Activated CD4-positive, alpha-beta T cell treated with anti-CD3 and anti-CD28 coated beads for 4 hours (primary cell): ENCODE measurements around the gene TRIM68.

ENCODE experiments used
- DNase-seq, 2 donors: peaks; one replicate each; pipeline ENCODE4 v3.0.0-alpha.2; 2020

Gene TRIM68

GRCh38 chr11:4607781-4608666 is at the start of gene TRIM68:
Gene TRIM68, minus strand, starts transcription at chr11:4608231. Its CDS starts 2,727 bp downstream, at chr11:4605504.
- DNase-seq, result peak; percentile 93 to 94

GRCh38 chr11:4654635-4655369 is 46.8 kb upstream of the TRIM68 start:
- DNase-seq, result no peak

- no peak for DNase-seq
Observed at GRCh38 chr11:4647766-4648165, 39.7 kb upstream of the TRIM68 start.

- DNase-seq, result no peak
Observed at GRCh38 chr11:4645974-4646373, 37.9 kb upstream of the TRIM68 start.

GRCh38 chr11:4644233-4644632 is 36.2 kb upstream of the TRIM68 start:
- DNase-seq, result no peak

GRCh38 chr11:4643682-4644081 is 35.7 kb upstream of the TRIM68 start, which contains the start of gene OR51E1:
Gene OR51E1, plus strand, starts transcription at chr11:4643982. Its CDS starts 8,545 bp downstream, at chr11:4652527.
- DNase-seq, result no peak

GRCh38 chr11:4643076-4643475 is 35.0 kb upstream of the TRIM68 start:
- no peak for DNase-seq

GRCh38 chr11:4642043-4642442 is 34.0 kb upstream of the TRIM68 start:
- DNase-seq, result no peak

- DNase-seq, result no peak
Observed at GRCh38 chr11:4641501-4641900, 33.5 kb upstream of the TRIM68 start.

GRCh38 chr11:4639931-4640330 is 31.9 kb upstream of the TRIM68 start:
- no peak for DNase-seq

- DNase-seq, result no peak
Observed at GRCh38 chr11:4637662-4638047, 29.6 kb upstream of the TRIM68 start.

GRCh38 chr11:4636962-4637661 is 29.1 kb upstream of the TRIM68 start, which contains the start of gene OR51D1:
Gene OR51D1, plus strand, starts transcription at chr11:4637477. Its CDS starts 2,314 bp downstream, at chr11:4639791.
- peak; percentile 48 to 67 for DNase-seq

GRCh38 chr11:4636136-4636535 is 28.1 kb upstream of the TRIM68 start:
- DNase-seq, result no peak

- peak; percentile 14 to 29 for DNase-seq
Observed at GRCh38 chr11:4626207-4627099, 18.4 kb upstream of the TRIM68 start.

GRCh38 chr11:4619514-4619913 is 11.5 kb upstream of the TRIM68 start:
- DNase-seq, result no peak

GRCh38 chr11:4615856-4616444 is 7.9 kb upstream of the TRIM68 start:
- no peak for DNase-seq

- DNase-seq, result no peak
Observed at GRCh38 chr11:4611986-4612385, 4.0 kb upstream of the TRIM68 start.

GRCh38 chr11:4610258-4610935 is 2.4 kb upstream of the TRIM68 start:
- DNase-seq, result no peak

GRCh38 chr11:4607096-4607495 is 935 bp downstream of the TRIM68 start:
- no peak for DNase-seq

- DNase-seq, result no peak
Observed at GRCh38 chr11:4606231-4607015, 1.6 kb downstream of the TRIM68 start.
